ELF-1 (cell line): ENCODE measurements around the gene CEP85L.

Experiments used
- DNase-seq: peaks from one replicate; pipeline ENCODE4 v3.0.0-alpha.2; 2016; ENCODE audit warnings: low read depth, low spot score

Gene CEP85L

GRCh38 chr6:118621799-118622470 is 29.5 kb downstream of the CEP85L start:
- no peak for DNase-seq

GRCh38 chr6:118620202-118620601 is 31.2 kb downstream of the CEP85L start:
- DNase-seq: no peak

- DNase-seq: peak; percentile 66
Observed at GRCh38 chr6:118618676-118619377, 32.6 kb downstream of the CEP85L start.

GRCh38 chr6:118617417-118617816 is 34.0 kb downstream of the CEP85L start:
- no peak for DNase-seq

GRCh38 chr6:118611334-118611733 is 40.1 kb downstream of the CEP85L start:
- DNase-seq: no peak

- no peak for DNase-seq
Observed at GRCh38 chr6:118606858-118607257, 44.5 kb downstream of the CEP85L start.

GRCh38 chr6:118606268-118606667 is 45.1 kb downstream of the CEP85L start:
- DNase-seq: no peak

- DNase-seq: no peak
Observed at GRCh38 chr6:118603372-118603771, 48.0 kb downstream of the CEP85L start.

GRCh38 chr6:118602300-118602699 is 49.1 kb downstream of the CEP85L start:
- DNase-seq: no peak

- DNase-seq: no peak
Observed at GRCh38 chr6:118598324-118598723, 53.1 kb downstream of the CEP85L start.

- DNase-seq: no peak
Observed at GRCh38 chr6:118597636-118598035, 53.8 kb downstream of the CEP85L start.

GRCh38 chr6:118596774-118597320 is 54.5 kb downstream of the CEP85L start:
- no peak for DNase-seq

GRCh38 chr6:118594877-118595276 is 56.5 kb downstream of the CEP85L start:
- DNase-seq: no peak

- DNase-seq: no peak
Observed at GRCh38 chr6:118591897-118592296, 59.5 kb downstream of the CEP85L start.

GRCh38 chr6:118589649-118590365 is 61.6 kb downstream of the CEP85L start:
- no peak for DNase-seq

- DNase-seq: no peak
Observed at GRCh38 chr6:118589186-118589585, 62.2 kb downstream of the CEP85L start.

GRCh38 chr6:118588626-118589025 is 62.8 kb downstream of the CEP85L start:
- no peak for DNase-seq

GRCh38 chr6:118586746-118587485 is 64.5 kb downstream of the CEP85L start:
- no peak for DNase-seq

- no peak for DNase-seq
Observed at GRCh38 chr6:118584911-118585310, 66.5 kb downstream of the CEP85L start.

- DNase-seq: no peak
Observed at GRCh38 chr6:118581489-118581959, 69.9 kb downstream of the CEP85L start.

- peak; percentile 66 for DNase-seq
Observed at GRCh38 chr6:118580585-118581419, 70.6 kb downstream of the CEP85L start.
